ENCODE results near the gene PLSCR1.
"Not testable (repeated sequence)": the region's sequence is repeated elsewhere in the genome, so short reads cannot be mapped to it uniquely, and the experiment has no call there.

The PLSCR1 gene

GRCh38 chr3:146547235-146547835 lies 2.9 kb upstream of the PLSCR1 start:
- no peak for DNase-seq

GRCh38 chr3:146546366-146546965 lies 2.1 kb upstream of the PLSCR1 start:
- no peak for DNase-seq

- no peak for DNase-seq
Measured at GRCh38 chr3:146544929-146545528, 622 bp upstream of the PLSCR1 start.

DNA sequence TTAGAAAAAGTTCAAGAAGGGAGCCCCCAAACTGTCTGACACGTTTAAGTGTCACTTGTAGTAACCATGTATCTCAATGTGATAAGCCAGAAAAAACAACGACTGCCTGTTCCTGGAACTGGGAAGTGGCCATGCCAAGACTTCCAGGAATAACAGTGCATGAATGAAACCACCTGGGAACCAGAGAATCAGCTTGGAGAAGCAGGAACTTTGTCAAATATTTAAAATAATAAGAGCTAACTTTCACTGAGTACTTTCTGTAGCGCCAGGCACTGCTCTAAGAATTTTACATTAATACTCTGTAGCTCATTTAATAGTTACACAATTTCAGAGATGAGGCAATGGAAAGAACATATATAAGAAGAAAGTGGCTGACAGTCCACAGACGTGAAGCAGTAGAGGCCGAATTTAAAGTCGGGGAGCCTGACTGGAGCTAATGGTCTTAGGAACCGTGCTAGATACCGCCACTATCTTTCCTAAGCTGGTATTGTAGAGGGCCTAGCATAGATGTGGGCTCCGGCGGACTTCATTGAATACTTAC lies 876 bp downstream of the PLSCR1 start:
- peak; percentile 85 for DNase-seq

DNA sequence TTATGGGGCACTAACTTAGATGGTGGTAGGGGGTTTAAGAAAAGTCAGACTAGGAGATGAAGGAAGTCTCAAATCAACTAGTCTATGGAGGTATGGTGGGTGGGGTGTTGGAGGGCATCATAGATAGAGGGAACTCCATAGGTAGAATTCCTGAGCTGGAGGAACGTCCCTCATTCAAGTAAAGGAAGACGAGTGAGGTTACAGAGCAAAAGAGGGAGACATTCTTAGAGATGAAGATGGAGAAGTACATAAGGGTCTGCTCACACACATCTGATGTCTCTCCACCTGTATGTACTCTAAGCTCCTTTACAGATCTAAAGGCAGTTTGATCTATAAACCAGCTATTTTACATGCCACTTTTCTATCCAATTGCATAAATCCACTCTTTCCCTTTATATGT lies 1.4 kb downstream of the PLSCR1 start:
- DNase-seq, result no peak

DNA sequence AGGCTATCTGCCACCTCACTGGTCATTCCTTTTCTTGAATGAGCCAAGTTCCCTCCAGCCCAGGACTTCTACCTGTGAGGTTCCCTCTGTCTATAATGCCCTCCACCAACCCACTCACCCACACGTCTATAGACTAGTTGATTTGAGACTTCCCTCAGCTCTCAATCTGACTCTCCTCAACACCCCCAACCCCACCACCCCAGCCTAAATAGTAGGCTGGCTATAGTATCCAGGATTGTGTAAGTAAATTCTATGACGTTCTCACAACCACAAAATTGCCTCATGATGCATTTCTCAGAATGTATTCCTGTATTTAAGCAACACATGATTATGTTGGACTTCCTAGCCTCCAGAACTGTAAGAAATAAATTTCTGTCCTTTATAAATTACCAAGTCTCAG lies 2.2 kb downstream of the PLSCR1 start:
- DNase-seq, result no peak

GRCh38 chr3:146540978-146541377 lies 3.4 kb downstream of the PLSCR1 start:
- DNase-seq, result no peak

DNA sequence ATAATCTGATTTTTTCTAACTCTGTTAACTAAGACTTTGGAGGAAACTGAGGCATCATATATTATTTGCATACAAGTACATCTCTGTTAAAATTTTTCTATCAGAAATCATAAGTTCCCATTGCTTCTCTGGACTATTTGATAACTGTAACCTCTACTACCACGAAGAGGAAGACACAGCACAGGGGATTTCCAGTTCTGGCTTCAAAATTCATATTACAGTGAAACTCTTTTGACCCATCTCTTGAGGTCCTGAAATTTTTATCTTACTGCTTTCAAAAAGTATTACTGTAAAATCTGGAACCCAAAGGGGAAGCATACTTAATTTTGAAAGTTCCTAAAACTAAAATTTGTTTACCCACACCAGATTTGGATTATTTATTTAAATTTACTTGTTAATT lies 4.2 kb downstream of the PLSCR1 start:
- DNase-seq, result no peak

DNA sequence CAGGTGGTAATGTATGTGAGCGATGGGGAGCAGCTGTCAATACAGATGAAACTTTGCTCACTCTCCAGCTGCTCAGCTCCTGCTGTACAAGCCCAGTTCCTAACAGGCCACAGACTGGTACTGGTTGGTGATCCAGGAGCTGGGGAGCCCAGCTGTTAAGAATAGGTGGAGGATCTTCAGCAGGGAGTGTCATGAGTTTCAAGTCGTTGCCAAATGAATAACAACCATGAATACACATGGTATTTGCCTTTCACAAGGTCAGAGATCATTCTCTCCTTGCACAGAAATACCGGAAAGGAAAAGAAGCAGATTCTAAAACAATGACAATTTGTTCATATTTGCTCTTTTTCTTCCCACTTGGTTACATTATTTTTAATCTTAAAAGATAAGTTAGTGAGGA lies 5.1 kb downstream of the PLSCR1 start:
- DNase-seq, result no peak

DNA sequence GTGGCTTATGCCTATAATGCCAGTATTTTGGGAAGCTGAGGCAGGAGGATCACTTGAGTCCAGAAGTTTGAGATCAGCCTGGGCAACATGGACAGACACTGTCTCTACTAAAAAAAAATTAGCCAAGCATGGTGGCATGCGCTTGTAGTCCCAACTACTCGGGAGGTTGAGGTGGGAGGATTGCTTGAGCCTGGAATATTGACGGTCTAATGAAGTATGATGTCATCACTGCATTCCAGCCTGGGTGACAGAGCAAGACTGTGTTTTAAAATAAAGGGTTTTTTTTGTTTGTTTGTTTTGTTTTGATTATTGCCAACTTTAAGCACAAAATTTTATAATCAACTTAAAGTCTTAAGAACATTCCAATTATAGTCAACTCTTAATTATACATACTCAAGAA lies 6.8 kb downstream of the PLSCR1 start:
- no peak for DNase-seq

GRCh38 chr3:146536681-146537080 lies 7.7 kb downstream of the PLSCR1 start:
- DNase-seq, result no peak

GRCh38 chr3:146532406-146532805 lies 12.0 kb downstream of the PLSCR1 start:
- DNase-seq, result no peak

- no peak for DNase-seq
Measured at GRCh38 chr3:146530609-146531008, 13.8 kb downstream of the PLSCR1 start.

GRCh38 chr3:146529021-146529420 lies 15.4 kb downstream of the PLSCR1 start:
- peak; percentile 78 for DNase-seq

DNA sequence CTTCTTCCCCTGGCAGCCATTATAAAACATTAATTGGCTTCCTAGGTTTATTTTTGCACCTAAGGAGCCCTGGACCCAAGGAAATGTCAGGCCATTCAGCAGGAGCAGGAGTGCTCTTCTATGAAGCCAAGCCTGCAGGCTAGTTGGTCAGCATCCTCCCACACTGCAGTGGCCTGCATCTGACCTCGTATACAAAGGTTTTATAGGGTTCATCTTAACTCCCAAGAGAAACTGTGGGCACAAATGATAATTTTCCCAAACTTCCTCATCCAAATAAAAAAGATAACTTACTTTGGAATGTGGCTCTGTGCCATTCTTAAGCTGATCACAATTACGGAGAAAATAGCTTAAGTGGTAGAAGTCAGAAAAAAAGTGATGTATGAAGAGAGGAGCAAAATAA lies 19.4 kb downstream of the PLSCR1 start:
- no peak for DNase-seq

DNA sequence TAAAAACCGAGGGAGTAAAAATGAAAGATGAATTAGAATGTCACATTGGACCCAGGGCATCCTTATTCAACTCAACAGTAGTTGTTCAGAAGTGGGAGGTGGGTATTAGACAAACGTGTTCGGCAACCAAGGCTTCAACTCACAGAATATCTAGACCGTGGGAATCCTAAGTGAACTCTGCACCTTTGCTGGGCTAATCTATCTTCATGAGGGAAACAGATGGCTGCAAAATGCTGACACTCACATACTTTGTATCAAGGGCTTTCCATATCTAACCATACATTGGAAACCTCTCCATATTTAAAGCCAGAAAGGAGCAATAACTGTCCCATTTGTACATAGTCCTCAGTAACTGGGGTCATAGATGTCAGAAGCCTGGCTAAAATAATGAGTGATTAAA lies 20.9 kb downstream of the PLSCR1 start:
- no peak for DNase-seq

DNA sequence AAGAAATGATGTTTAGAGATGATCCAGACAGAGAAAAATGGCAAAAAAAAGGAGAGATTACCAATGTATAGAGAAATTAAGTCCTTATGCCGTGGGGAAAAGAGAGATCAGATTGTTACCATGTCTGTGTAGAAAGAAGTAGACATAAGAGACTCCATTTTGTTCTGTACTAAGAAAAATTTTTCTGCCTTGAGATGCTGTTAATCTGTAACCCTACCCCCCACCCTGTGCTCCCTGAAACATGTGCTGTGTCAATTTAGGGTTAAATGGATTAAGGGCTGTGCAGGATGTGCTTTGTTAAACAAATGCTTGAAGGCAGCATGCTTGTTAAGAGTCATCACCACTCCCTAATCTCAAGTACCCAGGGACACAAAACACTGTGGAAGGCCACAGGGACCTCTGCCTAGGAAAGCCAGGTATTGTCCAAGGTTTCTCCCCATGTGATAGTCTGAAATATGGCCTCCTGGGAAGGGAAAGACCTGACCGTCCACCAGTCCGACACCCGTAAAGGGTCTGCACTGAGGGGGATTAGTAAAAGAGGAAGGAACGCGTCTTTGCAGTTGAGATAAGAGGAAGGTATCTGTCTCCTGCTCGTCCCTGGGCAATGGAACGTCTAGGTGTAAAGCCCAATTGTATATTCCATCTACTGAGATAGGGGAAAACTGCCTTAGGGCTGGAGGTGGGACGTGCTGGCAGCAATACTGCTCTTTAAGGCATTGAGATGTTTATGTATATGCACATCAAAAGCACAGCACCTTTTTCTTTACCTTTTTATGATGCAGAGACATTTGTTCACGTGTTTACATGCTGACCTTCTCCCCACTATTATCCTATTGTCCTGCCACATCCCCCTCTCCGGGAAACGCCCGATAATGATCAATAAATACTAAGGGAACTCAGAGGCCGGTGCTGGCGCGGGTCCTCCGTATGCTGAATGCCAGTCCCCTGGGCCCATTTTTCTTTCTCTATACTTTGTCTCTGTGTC lies 21.9 kb downstream of the PLSCR1 start:
- DNase-seq, result not testable (repeated sequence)

- DNase-seq, result no peak
Measured at GRCh38 chr3:146521394-146521793, 23.0 kb downstream of the PLSCR1 start.

DNA sequence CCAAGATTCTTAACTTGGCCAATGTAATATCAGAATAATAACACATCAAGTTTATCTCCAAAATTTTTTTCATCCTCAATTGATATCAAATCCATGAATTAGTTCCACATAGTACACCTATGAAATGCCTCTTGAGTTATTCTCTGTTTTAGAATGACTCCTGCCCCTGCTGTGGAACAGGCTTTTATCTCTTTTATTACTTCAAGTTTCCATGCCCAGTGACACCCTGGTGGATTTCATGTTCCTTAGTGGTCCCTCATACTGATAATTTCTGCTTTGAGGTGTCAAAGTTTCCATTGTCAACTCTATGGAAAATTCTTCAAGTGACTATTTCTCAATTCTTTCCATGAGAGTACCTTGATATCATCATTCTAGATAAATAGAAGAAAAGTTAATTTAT lies 24.6 kb downstream of the PLSCR1 start:
- peak; percentile 9 for DNase-seq

- DNase-seq, result no peak
Measured at GRCh38 chr3:146517684-146518435, 26.5 kb downstream of the PLSCR1 start.

DNA sequence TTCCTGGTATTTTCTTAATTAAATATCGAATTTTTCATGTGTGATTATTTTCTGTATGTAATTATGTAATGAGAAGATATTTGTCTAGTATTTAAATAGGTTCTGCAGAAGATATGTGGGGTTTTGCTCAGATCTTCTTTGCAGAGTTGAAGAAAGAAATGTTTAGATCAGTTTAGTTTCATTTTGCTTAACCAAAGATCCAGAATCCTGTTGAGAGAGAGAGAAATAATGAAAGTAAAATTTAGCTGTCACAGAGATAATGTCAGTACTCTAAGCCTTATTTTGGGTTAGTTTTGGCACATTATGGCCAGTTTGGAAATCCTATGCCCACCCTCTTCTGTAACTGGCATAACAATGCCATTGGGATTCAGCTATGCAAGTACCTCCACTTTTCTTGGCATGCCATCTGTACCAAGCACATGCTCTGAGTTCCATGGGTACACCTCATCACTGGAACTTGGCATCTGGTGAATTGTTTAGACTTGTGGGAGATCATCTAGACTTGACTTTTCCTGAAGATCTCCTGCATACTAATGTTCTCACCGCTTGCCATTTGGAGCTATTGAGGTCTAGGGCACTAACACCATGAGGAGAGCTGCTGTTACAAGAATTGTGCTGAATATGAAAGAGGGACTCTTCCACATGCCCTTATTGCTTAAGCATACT lies 30.9 kb downstream of the PLSCR1 start:
- DNase-seq, result no peak

Measured in hematopoietic multipotent progenitor cell treated with erythropoietin and hydrocortisone succinate and interleukin-3 and kit ligand, for 8 days (in vitro differentiated cells).